BLaER1 (cell line): ENCODE data around the gene LINGO1.

ENCODE experiments used
- H3K27ac ChIP-seq: shearing (Covaris generic); formaldehyde crosslinking; 2 replicates; pipeline ENCODE4 v1.8.1; 2022
- H3K27me3 ChIP-seq: shearing (Covaris generic); formaldehyde crosslinking; 2 replicates; pipeline ENCODE4 v1.8.1; 2022
- H3K36me3 ChIP-seq: shearing (Covaris generic); formaldehyde crosslinking; 2 replicates; pipeline ENCODE4 v1.8.1; 2022
- H3K4me1 ChIP-seq: shearing (Covaris generic); formaldehyde crosslinking; 2 replicates; pipeline ENCODE4 v1.8.1; 2022
- H3K4me2 ChIP-seq: shearing (Covaris generic); formaldehyde crosslinking; 2 replicates; pipeline ENCODE4 v1.8.1; 2022
- H3K4me3 ChIP-seq: shearing (Covaris generic); formaldehyde crosslinking; 2 replicates; pipeline ENCODE4 v1.8.1; 2022
- H3K9ac ChIP-seq: shearing (Covaris generic); formaldehyde crosslinking; 2 replicates; pipeline ENCODE4 v1.8.1; 2022
- H3K9me3 ChIP-seq: shearing (Covaris generic); formaldehyde crosslinking; 2 replicates; pipeline ENCODE4 v1.8.1; 2022
- H4K20me1 ChIP-seq: shearing (Covaris generic); formaldehyde crosslinking; 2 replicates; pipeline ENCODE4 v1.8.1; 2022
- Cebpa-rat ChIP-seq: shearing (Covaris generic); IDR thresholded peaks from 2 replicates; pipeline ENCODE4 v1.8.1; 2022

Gene LINGO1

GRCh38 chr15:77632534-77633133, at the start of gene LINGO1:
Gene LINGO1 (minus strand): TSS chr15:77632912. CDS start chr15:77632315, 597 bp downstream.
- no peak within 1 kb of the TSS for H3K27ac ChIP-seq
- TF ChIP-seq Cebpa-rat, result no peak
- peak within 1 kb of the TSS; percentile 96 for H3K4me2 ChIP-seq
- peaks cover 92% of the 10 kb centered on the region for H3K27me3 ChIP-seq
- H3K9ac ChIP-seq, result 0 out of 2 replicates have a peak within 1 kb of the TSS, but pooled peaks have one; percentile 43
- no peaks in the 10 kb centered on the region for H3K36me3 ChIP-seq
- peaks cover 58% of the 10 kb centered on the region for H4K20me1 ChIP-seq
- H3K9me3 ChIP-seq, result no peaks in the 10 kb centered on the region
- H3K4me3 ChIP-seq, result peak within 1 kb of the TSS; percentile 65
- H3K4me1 ChIP-seq, result peaks cover 28% of the 10 kb centered on the region; the same call in 1 of the 2 replicates

GRCh38 chr15:77681362-77681761, 48.6 kb upstream of the LINGO1 start:
- Histone ChIP-seq H3K4me1 (peaks cover 9% of the 10 kb centered on the region), H4K20me1 (no peaks in the 10 kb centered on the region), H3K4me2 (no peak overlapping the region), H3K36me3 (no peaks in the 10 kb centered on the region), H3K4me3 (no peak overlapping the region), H3K27ac (no peak overlapping the region), H3K9ac (no peak overlapping the region), H3K27me3 (no peaks in the 10 kb centered on the region), H3K9me3 (no peaks in the 10 kb centered on the region)
- TF ChIP-seq Cebpa-rat, result no peak

- H3K4me1 ChIP-seq, result peaks cover 1% of the 10 kb centered on the region
- TF ChIP-seq Cebpa-rat, result no peak
- H3K27me3 ChIP-seq, result no peaks in the 10 kb centered on the region
- H4K20me1 ChIP-seq, result no peaks in the 10 kb centered on the region
- H3K4me3 ChIP-seq, result no peak overlapping the region
- no peak overlapping the region for H3K4me2 ChIP-seq
- no peak overlapping the region for H3K27ac ChIP-seq
- H3K9me3 ChIP-seq, result no peaks in the 10 kb centered on the region
- H3K36me3 ChIP-seq, result no peaks in the 10 kb centered on the region
- no peak overlapping the region for H3K9ac ChIP-seq
Measured at GRCh38 chr15:77676569-77677375, 44.1 kb upstream of the LINGO1 start.

GRCh38 chr15:77675806-77676415, 43.2 kb upstream of the LINGO1 start:
- Histone ChIP-seq H3K27me3 (no peaks in the 10 kb centered on the region), H3K4me1 (peaks cover 10% of the 10 kb centered on the region)

GRCh38 chr15:77674327-77674726, 41.6 kb upstream of the LINGO1 start:
- no peaks in the 10 kb centered on the region for H3K27me3 ChIP-seq
- H3K9me3 ChIP-seq, result no peaks in the 10 kb centered on the region
- no peak overlapping the region for H3K9ac ChIP-seq
- TF ChIP-seq Cebpa-rat, result no peak
- H3K4me1 ChIP-seq, result peaks cover 23% of the 10 kb centered on the region
- no peak overlapping the region for H3K4me3 ChIP-seq
- H4K20me1 ChIP-seq, result no peaks in the 10 kb centered on the region
- H3K27ac ChIP-seq, result no peak overlapping the region
- no peak overlapping the region for H3K4me2 ChIP-seq
- H3K36me3 ChIP-seq, result no peaks in the 10 kb centered on the region

More at GRCh38 chr15:77675806-77676415, 43.2 kb upstream of the LINGO1 start:
- Histone ChIP-seq H4K20me1 (no peaks in the 10 kb centered on the region), H3K9me3 (no peaks in the 10 kb centered on the region), H3K4me2 (no peak overlapping the region), H3K27ac (no peak overlapping the region), H3K4me3 (no peak overlapping the region), H3K9ac (no peak overlapping the region), H3K36me3 (no peaks in the 10 kb centered on the region)
- TF ChIP-seq Cebpa-rat, result no peak

- TF ChIP-seq Cebpa-rat, result no peak
- Histone ChIP-seq H3K36me3 (no peaks in the 10 kb centered on the region), H3K27ac (no peak overlapping the region), H3K4me3 (no peak overlapping the region), H3K27me3 (no peaks in the 10 kb centered on the region), H3K4me1 (peaks cover 28% of the 10 kb centered on the region), H3K9me3 (no peaks in the 10 kb centered on the region), H3K9ac (no peak overlapping the region), H4K20me1 (no peaks in the 10 kb centered on the region), H3K4me2 (no peak overlapping the region)
Measured at GRCh38 chr15:77673866-77674265, 41.2 kb upstream of the LINGO1 start.

GRCh38 chr15:77672135-77672534, 39.4 kb upstream of the LINGO1 start:
- Histone ChIP-seq H3K4me1 (peaks cover 45% of the 10 kb centered on the region), H3K9me3 (no peaks in the 10 kb centered on the region), H3K36me3 (no peaks in the 10 kb centered on the region), H3K9ac (no peak overlapping the region), H3K4me2 (no peak overlapping the region), H3K4me3 (no peak overlapping the region), H3K27ac (no peak overlapping the region), H3K27me3 (no peaks in the 10 kb centered on the region), H4K20me1 (no peaks in the 10 kb centered on the region)
- no peak for TF ChIP-seq Cebpa-rat

- H3K4me2 ChIP-seq, result peak overlapping the region; percentile 93
- H3K9me3 ChIP-seq, result no peaks in the 10 kb centered on the region
- peaks cover 51% of the 10 kb centered on the region for H3K4me1 ChIP-seq
- no peaks in the 10 kb centered on the region for H4K20me1 ChIP-seq
- no peaks in the 10 kb centered on the region for H3K27me3 ChIP-seq
- peak overlapping the region; percentile 74 for H3K27ac ChIP-seq
- no peak overlapping the region for H3K4me3 ChIP-seq
- H3K36me3 ChIP-seq, result no peaks in the 10 kb centered on the region
- TF ChIP-seq Cebpa-rat, result no peak
- H3K9ac ChIP-seq, result peak overlapping the region; percentile 55; the same call in 1 of the 2 replicates
Measured at GRCh38 chr15:77671362-77672056, 38.8 kb upstream of the LINGO1 start.

- TF ChIP-seq Cebpa-rat, result no peak
- H3K36me3 ChIP-seq, result no peaks in the 10 kb centered on the region
- H4K20me1 ChIP-seq, result no peaks in the 10 kb centered on the region
- peak overlapping the region; percentile 55; the same call in 1 of the 2 replicates for H3K9ac ChIP-seq
- peak overlapping the region; percentile 93 for H3K4me2 ChIP-seq
- H3K9me3 ChIP-seq, result no peaks in the 10 kb centered on the region
- H3K4me1 ChIP-seq, result peaks cover 58% of the 10 kb centered on the region
- peak overlapping the region; percentile 74 for H3K27ac ChIP-seq
- no peak overlapping the region for H3K4me3 ChIP-seq
- no peaks in the 10 kb centered on the region for H3K27me3 ChIP-seq
Measured at GRCh38 chr15:77670558-77671361, 38.0 kb upstream of the LINGO1 start.
